ENCODE results near the gene EIF3F. TPM values are rescaled to one million over a fixed set of nuclear protein-coding genes. Genes with fewer than 3 reads are reported as not detected.

Gene EIF3F
- total RNA-seq, result 159 TPM

GRCh38 chr11:7986768-7987559 lies at the start of gene EIF3F:
EIF3F (plus strand) TSS chr11:7987337; CDS start chr11:7987353, 16 bp downstream.
- FAIRE-seq, result peak; percentile 94

GRCh38 chr11:7941146-7941545 lies 46.0 kb upstream of the EIF3F start:
- no peak for DNase-seq (ENCODE audit: low spot score in 2 of 2)
- FAIRE-seq, result no peak

More at GRCh38 chr11:7986768-7987559, at the start of gene EIF3F:
- peak; percentile 88 to 90 for DNase-seq (ENCODE audit: low spot score in 2 of 2)

DNA sequence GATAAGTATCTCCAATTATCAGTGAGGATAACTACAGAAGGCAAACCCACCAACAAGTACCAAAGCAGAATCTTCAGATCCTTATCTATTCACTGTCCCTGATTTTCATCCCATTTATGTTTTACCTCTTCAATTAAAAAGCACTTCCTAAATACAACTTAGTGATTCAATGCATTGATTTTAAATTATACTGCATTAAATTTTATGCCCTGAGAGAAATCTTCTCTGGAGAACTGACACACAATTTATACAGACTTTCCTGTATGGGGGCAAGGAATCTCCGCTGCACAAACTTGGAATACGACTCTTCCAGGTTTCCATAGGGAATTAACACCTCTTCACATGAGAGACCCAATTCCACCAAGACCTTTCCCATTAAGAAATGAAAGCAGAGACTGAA lies 45.5 kb upstream of the EIF3F start, which contains the start of gene OR10A3:
Gene OR10A3, minus strand, starts transcription at position 101 of the 400 bp plus-strand sequence. CDS start 2,188 bp downstream, outside the sequence.
- FAIRE-seq, result no peak

DNA sequence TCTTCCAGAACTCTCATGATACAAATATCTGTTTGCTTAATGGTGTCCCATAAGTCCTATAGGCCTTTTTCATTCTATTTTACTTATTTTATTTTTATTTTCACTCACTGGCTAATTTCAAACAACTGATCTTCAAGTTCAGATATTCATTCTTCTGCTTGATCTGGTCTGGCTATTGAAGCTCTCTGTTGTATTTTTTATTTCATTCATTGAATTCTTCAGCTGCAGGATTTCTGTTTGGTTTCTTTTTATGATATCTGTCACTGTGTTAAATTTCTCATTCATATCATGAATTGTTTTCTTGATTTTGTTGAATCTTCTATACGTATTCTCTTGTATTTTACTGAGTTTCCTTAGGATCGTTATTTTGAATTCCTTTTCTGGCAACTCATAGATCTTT lies 43.0 kb upstream of the EIF3F start:
- no peak for DNase-seq (ENCODE audit: low spot score in 2 of 2)
- FAIRE-seq, result no peak

More for the DNA sequence above, 45.5 kb upstream of the EIF3F start, which contains the start of gene OR10A3:
- DNase-seq (ENCODE audit: low spot score in 2 of 2), result no peak

- FAIRE-seq, result no peak
These were observed 37.2 kb upstream of the EIF3F start for GRCh38 chr11:7949934-7950333.

DNA sequence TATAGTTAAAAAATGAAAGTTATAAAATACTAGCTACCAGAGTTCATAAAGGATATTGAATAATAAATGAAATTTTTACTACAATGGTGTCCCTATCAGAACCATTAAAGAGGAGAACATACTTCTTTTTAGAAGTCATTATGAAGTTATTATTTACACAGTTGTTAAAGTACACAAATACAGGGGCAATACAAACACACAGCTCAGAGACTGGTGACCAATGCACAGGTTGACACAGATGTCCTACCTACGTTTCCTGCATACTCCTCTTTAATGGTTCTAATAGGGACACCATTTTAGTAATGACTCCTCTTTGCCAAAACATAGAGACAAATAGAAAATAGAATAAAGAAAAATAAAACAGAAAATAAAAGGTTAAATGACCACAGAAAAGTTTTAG lies 31.9 kb upstream of the EIF3F start:
- FAIRE-seq (no peak), DNase-seq (ENCODE audit: low spot score in 2 of 2) (no peak)

More at GRCh38 chr11:7949934-7950333, 37.2 kb upstream of the EIF3F start:
- DNase-seq (ENCODE audit: low spot score in 2 of 2), result no peak

GRCh38 chr11:7964261-7964660 lies 22.9 kb upstream of the EIF3F start:
- no peak for DNase-seq (ENCODE audit: low spot score in 2 of 2)
- FAIRE-seq, result no peak

- no peak for FAIRE-seq
- no peak for DNase-seq (ENCODE audit: low spot score in 2 of 2)
These were observed 22.3 kb upstream of the EIF3F start for GRCh38 chr11:7964873-7965272.

DNA sequence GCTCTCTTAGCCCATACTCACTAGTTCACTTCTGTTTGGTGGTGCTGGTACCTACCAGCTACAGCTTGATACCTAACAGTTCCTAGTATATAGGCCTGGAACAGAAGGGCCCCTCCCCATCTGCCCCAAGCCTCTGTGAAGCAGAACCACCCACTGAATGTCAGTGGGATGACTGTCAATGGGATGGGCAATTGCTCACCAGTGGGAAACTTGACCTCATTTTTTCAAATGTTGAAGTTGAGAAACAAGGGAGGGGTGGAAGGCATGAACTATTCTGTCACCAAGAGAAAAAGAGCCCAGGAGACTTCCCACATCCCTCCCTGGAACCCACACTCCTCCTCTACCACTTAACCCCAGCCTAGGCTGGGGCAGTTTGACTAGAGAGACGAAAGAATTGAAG lies 21.8 kb upstream of the EIF3F start, which contains the start of gene NLRP10:
Gene NLRP10, minus strand, starts transcription at position 62 of the 400 bp plus-strand sequence. CDS start 1,952 bp downstream, outside the sequence.
- FAIRE-seq (no peak), DNase-seq (ENCODE audit: low spot score in 2 of 2) (no peak)

- no peak for FAIRE-seq
- DNase-seq (ENCODE audit: low spot score in 2 of 2), result no peak
These were observed 20.0 kb upstream of the EIF3F start for GRCh38 chr11:7967097-7967496.

DNA sequence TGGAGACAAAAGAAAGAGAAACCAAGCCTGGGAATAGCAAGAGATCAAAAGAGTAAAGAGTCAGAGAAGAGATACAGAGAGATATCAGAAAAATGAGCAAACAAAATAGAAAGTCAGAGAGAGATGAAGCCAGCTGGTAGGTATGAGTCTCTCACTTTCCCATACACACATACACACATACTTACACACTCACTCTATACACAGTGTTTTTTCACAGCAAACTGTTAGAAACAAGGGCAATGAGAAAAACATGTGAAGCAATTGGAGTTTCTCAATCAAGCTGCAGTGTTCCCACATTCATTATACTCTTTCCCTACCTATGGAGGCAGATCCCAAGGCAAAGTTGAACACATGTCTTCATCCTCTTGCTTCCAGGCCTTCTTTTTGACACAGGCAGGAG lies 19.3 kb upstream of the EIF3F start:
- FAIRE-seq (no peak), DNase-seq (ENCODE audit: low spot score in 2 of 2) (no peak)

DNA sequence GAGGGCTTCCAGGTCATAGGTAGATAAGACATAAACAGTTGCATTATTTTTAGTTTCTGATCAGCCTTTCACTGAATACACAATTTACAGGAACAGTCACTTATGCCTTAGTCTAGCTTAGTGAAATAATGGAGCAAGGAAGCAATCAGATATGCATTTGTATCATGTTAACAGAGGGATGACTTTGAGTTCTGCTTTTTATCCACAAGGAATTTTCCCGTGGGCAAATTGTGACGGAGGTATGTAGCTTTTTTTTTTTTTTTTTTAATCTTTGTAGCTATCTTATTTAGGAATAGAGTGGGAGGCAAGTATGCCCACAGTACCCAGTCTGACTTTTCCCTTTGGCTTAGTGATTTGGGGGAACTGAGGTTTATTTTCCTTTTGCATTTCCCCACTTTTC lies 18.5 kb upstream of the EIF3F start:
- no peak for DNase-seq (ENCODE audit: low spot score in 2 of 2)
- FAIRE-seq, result no peak

- no peak for DNase-seq (ENCODE audit: low spot score in 2 of 2)
- no peak for FAIRE-seq
These were observed 17.1 kb upstream of the EIF3F start for GRCh38 chr11:7969756-7970646.

DNA sequence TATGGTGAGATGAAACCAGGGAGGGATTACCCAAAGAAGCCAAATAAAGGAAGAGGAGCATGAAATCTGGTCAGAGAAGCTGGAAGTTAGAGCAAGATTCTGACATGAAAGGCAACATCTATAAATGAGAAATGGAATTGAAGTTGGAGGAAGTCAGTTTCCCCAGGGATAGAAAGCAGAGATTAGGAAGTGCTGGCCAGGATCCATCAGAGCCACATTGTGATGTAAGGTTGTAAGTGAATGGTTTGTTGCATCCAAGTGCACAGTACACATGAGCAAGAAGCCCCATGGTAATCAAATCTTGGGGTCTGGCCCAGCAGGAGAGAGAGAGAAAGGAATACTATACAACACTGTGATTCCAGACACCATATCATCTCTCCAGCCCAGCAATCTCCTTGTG lies 15.3 kb upstream of the EIF3F start:
- FAIRE-seq, result no peak
- no peak for DNase-seq (ENCODE audit: low spot score in 2 of 2)

- FAIRE-seq (no peak), DNase-seq (ENCODE audit: low spot score in 2 of 2) (no peak)
These were observed 14.1 kb upstream of the EIF3F start for GRCh38 chr11:7973011-7973410.

DNA sequence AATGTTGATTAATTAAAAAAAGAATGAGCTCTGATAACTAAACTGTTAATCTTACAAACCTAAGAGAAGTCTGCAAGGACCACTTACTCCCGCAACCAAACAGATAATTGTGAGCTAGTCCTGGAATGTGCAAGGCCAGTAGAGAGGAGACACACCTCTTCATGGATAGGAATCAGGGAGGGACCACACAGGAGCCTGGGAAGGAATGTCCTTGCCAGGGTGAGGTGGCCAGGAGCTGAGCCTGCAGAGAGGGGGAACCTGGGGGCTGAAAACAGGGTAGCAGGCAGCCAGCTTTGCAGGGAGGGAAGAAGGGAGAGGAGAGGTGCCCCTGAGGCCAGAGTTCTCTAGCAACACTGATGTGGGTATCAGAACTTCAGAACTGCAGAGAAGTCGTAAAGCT lies 12.5 kb upstream of the EIF3F start:
- DNase-seq (ENCODE audit: low spot score in 2 of 2), result no peak
- no peak for FAIRE-seq

DNA sequence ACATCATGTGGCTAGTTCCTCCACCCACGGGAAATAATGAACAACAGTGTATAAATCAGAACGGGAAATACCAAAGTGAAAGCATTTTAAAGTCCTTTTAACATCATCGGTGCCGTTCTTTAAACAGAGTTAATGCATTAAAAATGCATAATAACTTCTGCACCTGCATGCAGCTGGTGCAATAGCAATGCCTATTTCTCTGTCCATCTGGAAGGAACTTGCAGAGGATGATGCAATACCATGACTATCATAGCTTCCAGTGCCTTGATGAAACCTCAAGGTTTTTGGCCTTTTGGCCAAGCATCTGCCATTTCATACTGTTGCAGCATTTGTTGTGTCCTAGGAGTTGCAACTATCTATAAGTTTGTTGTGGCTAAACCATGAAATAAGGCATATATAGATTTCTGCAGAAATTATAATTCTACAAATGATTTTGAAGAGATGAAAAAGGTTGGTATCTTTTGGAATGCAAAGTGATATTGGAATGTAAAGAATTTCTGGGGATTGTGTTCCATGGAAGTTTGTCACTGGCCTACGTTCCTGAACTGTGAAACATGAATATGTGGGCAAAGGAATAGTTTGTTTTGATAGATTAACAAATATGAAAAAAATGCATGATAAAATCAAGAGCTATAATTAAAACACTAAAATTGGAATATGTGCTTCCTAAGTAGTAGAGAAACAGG lies 9.8 kb upstream of the EIF3F start:
- DNase-seq (ENCODE audit: low spot score in 2 of 2) (no peak), FAIRE-seq (no peak)

- FAIRE-seq, result no peak
- no peak for DNase-seq (ENCODE audit: low spot score in 2 of 2)
These were observed 5.4 kb upstream of the EIF3F start for GRCh38 chr11:7981619-7982157.

DNA sequence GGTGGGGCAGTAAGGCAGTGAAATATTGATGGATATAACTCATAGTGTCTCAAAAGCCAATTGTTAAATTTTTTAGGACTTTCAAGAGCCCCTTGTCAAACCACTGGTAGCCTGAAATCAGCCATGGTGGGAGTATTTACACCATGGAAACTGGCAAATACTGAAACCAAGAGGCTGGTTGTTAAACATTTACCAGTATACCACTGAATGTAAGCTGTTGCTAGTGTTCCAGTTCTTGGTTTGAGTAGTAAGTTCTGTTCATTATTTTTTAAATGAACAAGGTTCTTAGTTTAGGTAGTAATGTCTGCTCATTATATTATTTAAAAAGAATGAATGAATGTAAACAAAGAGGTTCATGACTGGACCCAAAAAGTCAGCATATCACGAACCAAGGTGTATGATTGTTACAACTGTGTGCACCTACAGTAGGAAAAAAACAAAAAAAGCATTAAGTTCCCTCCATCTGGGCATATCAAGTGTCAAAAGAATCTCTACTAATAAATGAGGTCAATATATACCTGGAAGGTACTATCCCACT lies 4.5 kb upstream of the EIF3F start:
- no peak for DNase-seq (ENCODE audit: low spot score in 2 of 2)
- no peak for FAIRE-seq
